HG03558 (cell line): Measurements from ENCODE around the gene BTBD17.
"Not testable (repeated sequence)": the region's sequence is repeated elsewhere in the genome, so short reads cannot be mapped to it uniquely, and the experiment has no call there.

Experiments used
- ATAC-seq: cut with Tn5 transposase; IDR thresholded peaks from one replicate; pipeline ENCODE4 v1.9.1; 2021; ENCODE audit warnings: moderate number of reproducible peaks; ENCODE audit not compliant: unreplicated experiment; ENCODE audit errors: extremely low read depth

Gene BTBD17

GRCh38 chr17:74361230-74362068 is at the start of gene BTBD17:
Gene BTBD17 (minus strand): TSS chr17:74361868. CDS start chr17:74361819, 49 bp downstream.
- no peak for ATAC-seq

GRCh38 chr17:74410001-74410443 is 48.4 kb upstream of the BTBD17 start:
- ATAC-seq = no peak

- no peak for ATAC-seq
Observed at GRCh38 chr17:74408815-74409214, 47.1 kb upstream of the BTBD17 start.

- ATAC-seq = no peak
Observed at GRCh38 chr17:74408262-74408661, 46.6 kb upstream of the BTBD17 start.

GRCh38 chr17:74407384-74407783 is 45.7 kb upstream of the BTBD17 start:
- ATAC-seq = no peak

GRCh38 chr17:74405311-74405710 is 43.6 kb upstream of the BTBD17 start:
- ATAC-seq = not testable (repeated sequence)

GRCh38 chr17:74404789-74405188 is 43.1 kb upstream of the BTBD17 start:
- no peak for ATAC-seq

GRCh38 chr17:74404218-74404617 is 42.5 kb upstream of the BTBD17 start:
- ATAC-seq = no peak

GRCh38 chr17:74403512-74404137 is 42.0 kb upstream of the BTBD17 start:
- ATAC-seq = no peak

- ATAC-seq = no peak
Observed at GRCh38 chr17:74402048-74402447, 40.4 kb upstream of the BTBD17 start.

GRCh38 chr17:74396567-74396966 is 34.9 kb upstream of the BTBD17 start:
- no peak for ATAC-seq

GRCh38 chr17:74394977-74395376 is 33.3 kb upstream of the BTBD17 start:
- ATAC-seq = no peak

- no peak for ATAC-seq
Observed at GRCh38 chr17:74394275-74394950, 32.7 kb upstream of the BTBD17 start.

GRCh38 chr17:74393346-74393942 is 31.8 kb upstream of the BTBD17 start:
- no peak for ATAC-seq

GRCh38 chr17:74392848-74393247 is 31.2 kb upstream of the BTBD17 start:
- ATAC-seq = no peak

GRCh38 chr17:74391771-74392170 is 30.1 kb upstream of the BTBD17 start:
- ATAC-seq = no peak

- no peak for ATAC-seq
Observed at GRCh38 chr17:74390680-74391653, 29.3 kb upstream of the BTBD17 start.

- no peak for ATAC-seq
Observed at GRCh38 chr17:74389937-74390679, 28.4 kb upstream of the BTBD17 start.
